ENCODE results near the gene ZNF41.

ZNF41 gene

GRCh38 chrX:47420962-47421361, 62.1 kb downstream of the ZNF41 start:
- DNase-seq (ENCODE audit: low read depth), result no peak

DNA sequence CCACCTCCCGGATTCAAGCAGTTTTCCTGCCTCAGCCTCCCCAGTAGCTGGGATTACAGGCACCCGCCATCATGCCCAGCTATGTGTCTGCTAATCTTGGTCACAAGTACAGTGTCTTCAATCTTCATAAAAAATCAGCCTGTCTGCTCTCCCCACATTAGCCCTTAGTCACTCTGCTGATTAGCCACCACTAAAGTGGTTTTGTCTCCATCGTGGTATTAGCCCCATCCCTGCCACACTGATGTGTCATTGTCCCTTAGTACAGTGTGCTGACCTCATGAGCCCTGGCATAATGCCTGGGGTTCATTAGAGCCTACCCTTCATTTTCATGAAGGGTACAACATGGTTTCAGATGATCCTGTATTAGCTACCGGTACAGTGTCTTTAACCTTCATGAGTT, 62.8 kb downstream of the ZNF41 start:
- no peak for DNase-seq (ENCODE audit: low read depth)
- H3K4me3 ChIP-seq (ENCODE audit: low read depth, low read length), result no peak overlapping the region

More at GRCh38 chrX:47420962-47421361, 62.1 kb downstream of the ZNF41 start:
- no peak overlapping the region for H3K4me3 ChIP-seq (ENCODE audit: low read depth, low read length)

- no peak overlapping the region for H3K4me3 ChIP-seq (ENCODE audit: low read depth, low read length)
- no peak for DNase-seq (ENCODE audit: low read depth)
Measured at GRCh38 chrX:47413179-47413594, 69.8 kb downstream of the ZNF41 start.

All from skeletal muscle cell (primary cell).